C4-2B (cell line): ENCODE results near the gene TANGO6.

ENCODE experiments used
- CTCF ChIP-seq: fragments of 450-650 bp; conservative IDR thresholded peaks from 2 replicates; pipeline ENCODE4 v1.5.1; 2017; ENCODE audit warnings: mild to moderate bottlenecking
- ZFX ChIP-seq: fragments of 450-650 bp; IDR thresholded peaks from 2 replicates; pipeline ENCODE4 v1.6.1; 2017

GRCh38 chr16:69017036-69017783, 173.9 kb downstream of the TANGO6 start:
- TF ChIP-seq CTCF (no peak), ZFX (no peak)
